ENCODE results near the gene SPDYE16. TPM values are rescaled to one million over a fixed set of nuclear protein-coding genes. Genes with fewer than 3 reads are reported as not detected.
"Not testable (repeated sequence)": the region's sequence is repeated elsewhere in the genome, so short reads cannot be mapped to it uniquely, and the experiment has no call there.

SPDYE16 gene
- total RNA-seq, 1 experiment from 2014 or later, result not detected

- H3K4me1 ChIP-seq (ENCODE audit: insufficient read depth, low read length); H3K79me2 ChIP-seq (ENCODE audit: low read length); H3K36me3 ChIP-seq (ENCODE audit: low read depth, low read length); DNase-seq; H3K4me2 ChIP-seq (ENCODE audit: low read length); BruUV-seq (replicated peaks); H2AFZ ChIP-seq (ENCODE audit: low read length); H3K9me3 ChIP-seq (ENCODE audit: low read length); CTCF ChIA-PET; H3K9me2 ChIP-seq (replicated peaks; ENCODE audit: low read length); H3K4me3 ChIP-seq (ENCODE audit: low read length); H3K27ac ChIP-seq (ENCODE audit: low read length); H3K27me3 ChIP-seq (ENCODE audit: low read length); H3F3A ChIP-seq (ENCODE audit: low read length, unreplicated experiment); intact Hi-C loops (cut with micrococcal nuclease); POLR2A ChIA-PET (ENCODE audit: unreplicated experiment); H4K20me1 ChIP-seq (ENCODE audit: low read length); ATAC-seq; H3K9ac ChIP-seq (ENCODE audit: low read length): not testable (repeated sequence)
These were observed 51.0 kb downstream of the SPDYE16 start for GRCh38 chr7:76492139-76492538.

- H3K4me1 ChIP-seq (ENCODE audit: insufficient read depth, low read length); H3K4me2 ChIP-seq (ENCODE audit: low read length); ATAC-seq; H3K27me3 ChIP-seq (ENCODE audit: low read length); H3K4me3 ChIP-seq (ENCODE audit: low read length); DNase-seq; H2AFZ ChIP-seq (ENCODE audit: low read length); intact Hi-C loops (cut with micrococcal nuclease); POLR2A ChIA-PET (ENCODE audit: unreplicated experiment); H3K79me2 ChIP-seq (ENCODE audit: low read length); H3K9me2 ChIP-seq (replicated peaks; ENCODE audit: low read length); BruUV-seq (replicated peaks); H3K36me3 ChIP-seq (ENCODE audit: low read depth, low read length); H3K27ac ChIP-seq (ENCODE audit: low read length); H3K9ac ChIP-seq (ENCODE audit: low read length); CTCF ChIA-PET; H3F3A ChIP-seq (ENCODE audit: low read length, unreplicated experiment); H3K9me3 ChIP-seq (ENCODE audit: low read length); H4K20me1 ChIP-seq (ENCODE audit: low read length): not testable (repeated sequence)
These were observed 55.1 kb downstream of the SPDYE16 start for GRCh38 chr7:76487969-76488368.

- CTCF ChIA-PET; H3K27me3 ChIP-seq (ENCODE audit: low read length); H3K9me3 ChIP-seq (ENCODE audit: low read length); DNase-seq; H3K4me3 ChIP-seq (ENCODE audit: low read length); H3K4me2 ChIP-seq (ENCODE audit: low read length); H3F3A ChIP-seq (ENCODE audit: low read length, unreplicated experiment); H3K36me3 ChIP-seq (ENCODE audit: low read depth, low read length); ATAC-seq; H3K9me2 ChIP-seq (replicated peaks; ENCODE audit: low read length); POLR2A ChIA-PET (ENCODE audit: unreplicated experiment); BruUV-seq (replicated peaks); H3K27ac ChIP-seq (ENCODE audit: low read length); H4K20me1 ChIP-seq (ENCODE audit: low read length); H3K79me2 ChIP-seq (ENCODE audit: low read length); H3K9ac ChIP-seq (ENCODE audit: low read length); H2AFZ ChIP-seq (ENCODE audit: low read length); intact Hi-C loops (cut with micrococcal nuclease); H3K4me1 ChIP-seq (ENCODE audit: insufficient read depth, low read length): not testable (repeated sequence)
These were observed 56.5 kb downstream of the SPDYE16 start for GRCh38 chr7:76486618-76487017.

GRCh38 chr7:76485822-76486610, 57.1 kb downstream of the SPDYE16 start:
- H3K4me1 ChIP-seq (ENCODE audit: insufficient read depth, low read length); H3K4me2 ChIP-seq (ENCODE audit: low read length); DNase-seq; intact Hi-C loops (cut with micrococcal nuclease); H3K27me3 ChIP-seq (ENCODE audit: low read length); H3F3A ChIP-seq (ENCODE audit: low read length, unreplicated experiment); H4K20me1 ChIP-seq (ENCODE audit: low read length); ATAC-seq; H3K4me3 ChIP-seq (ENCODE audit: low read length); H3K79me2 ChIP-seq (ENCODE audit: low read length); CTCF ChIA-PET; H3K27ac ChIP-seq (ENCODE audit: low read length); H3K9me2 ChIP-seq (replicated peaks; ENCODE audit: low read length); H3K36me3 ChIP-seq (ENCODE audit: low read depth, low read length); H3K9ac ChIP-seq (ENCODE audit: low read length); POLR2A ChIA-PET (ENCODE audit: unreplicated experiment); H2AFZ ChIP-seq (ENCODE audit: low read length); H3K9me3 ChIP-seq (ENCODE audit: low read length): not testable (repeated sequence)
- BruUV-seq (replicated peaks), result TSS peak; percentile 13

- H3K4me3 ChIP-seq (ENCODE audit: low read length); H3K9me2 ChIP-seq (replicated peaks; ENCODE audit: low read length); BruUV-seq (replicated peaks); H3K27ac ChIP-seq (ENCODE audit: low read length); H3K79me2 ChIP-seq (ENCODE audit: low read length); H3K36me3 ChIP-seq (ENCODE audit: low read depth, low read length); H3K9ac ChIP-seq (ENCODE audit: low read length); ATAC-seq; H3F3A ChIP-seq (ENCODE audit: low read length, unreplicated experiment); H3K27me3 ChIP-seq (ENCODE audit: low read length); H4K20me1 ChIP-seq (ENCODE audit: low read length); intact Hi-C loops (cut with micrococcal nuclease); DNase-seq; H3K4me1 ChIP-seq (ENCODE audit: insufficient read depth, low read length); H3K4me2 ChIP-seq (ENCODE audit: low read length); H3K9me3 ChIP-seq (ENCODE audit: low read length); H2AFZ ChIP-seq (ENCODE audit: low read length); CTCF ChIA-PET; POLR2A ChIA-PET (ENCODE audit: unreplicated experiment): not testable (repeated sequence)
These were observed 58.6 kb downstream of the SPDYE16 start for GRCh38 chr7:76484456-76484855.

GRCh38 chr7:76483081-76483480, 60.0 kb downstream of the SPDYE16 start:
- ATAC-seq, CTCF ChIA-PET: not testable (repeated sequence)

GRCh38 chr7:76482660-76483059, 60.4 kb downstream of the SPDYE16 start:
- DNase-seq; H2AFZ ChIP-seq (ENCODE audit: low read length); H3K9me3 ChIP-seq (ENCODE audit: low read length); H3K79me2 ChIP-seq (ENCODE audit: low read length); H3K27me3 ChIP-seq (ENCODE audit: low read length); CTCF ChIA-PET; H3K4me3 ChIP-seq (ENCODE audit: low read length); POLR2A ChIA-PET (ENCODE audit: unreplicated experiment); H3F3A ChIP-seq (ENCODE audit: low read length, unreplicated experiment); H3K4me1 ChIP-seq (ENCODE audit: insufficient read depth, low read length); BruUV-seq (replicated peaks); intact Hi-C loops (cut with micrococcal nuclease); H3K36me3 ChIP-seq (ENCODE audit: low read depth, low read length); H3K27ac ChIP-seq (ENCODE audit: low read length); H4K20me1 ChIP-seq (ENCODE audit: low read length); H3K9me2 ChIP-seq (replicated peaks; ENCODE audit: low read length); H3K4me2 ChIP-seq (ENCODE audit: low read length); ATAC-seq; H3K9ac ChIP-seq (ENCODE audit: low read length): not testable (repeated sequence)

More at GRCh38 chr7:76483081-76483480, 60.0 kb downstream of the SPDYE16 start:
- DNase-seq; H3K4me2 ChIP-seq (ENCODE audit: low read length); H3K4me1 ChIP-seq (ENCODE audit: insufficient read depth, low read length); H3K9me2 ChIP-seq (replicated peaks; ENCODE audit: low read length); H3K9me3 ChIP-seq (ENCODE audit: low read length); H3K27me3 ChIP-seq (ENCODE audit: low read length); H2AFZ ChIP-seq (ENCODE audit: low read length); H3K79me2 ChIP-seq (ENCODE audit: low read length); H3K27ac ChIP-seq (ENCODE audit: low read length); H3F3A ChIP-seq (ENCODE audit: low read length, unreplicated experiment); H3K9ac ChIP-seq (ENCODE audit: low read length); intact Hi-C loops (cut with micrococcal nuclease); H3K4me3 ChIP-seq (ENCODE audit: low read length); POLR2A ChIA-PET (ENCODE audit: unreplicated experiment); H3K36me3 ChIP-seq (ENCODE audit: low read depth, low read length); H4K20me1 ChIP-seq (ENCODE audit: low read length); BruUV-seq (replicated peaks): not testable (repeated sequence)
